ENCODE measurements around the gene ITGB3.

Gene ITGB3

GRCh38 chr17:47277921-47278320 is 24.3 kb downstream of the ITGB3 start:
- DNase-seq = no peak

GRCh38 chr17:47278561-47278960 is 24.9 kb downstream of the ITGB3 start:
- no peak for DNase-seq

GRCh38 chr17:47279062-47279801 is 25.6 kb downstream of the ITGB3 start:
- no peak for DNase-seq

- DNase-seq = no peak
Measured at GRCh38 chr17:47280072-47280811, 26.6 kb downstream of the ITGB3 start.

- no peak for DNase-seq
Measured at GRCh38 chr17:47281216-47281615, 27.6 kb downstream of the ITGB3 start.

GRCh38 chr17:47285003-47285402 is 31.4 kb downstream of the ITGB3 start:
- no peak for DNase-seq

GRCh38 chr17:47286198-47286914 is 32.7 kb downstream of the ITGB3 start:
- no peak for DNase-seq

GRCh38 chr17:47287068-47287467 is 33.4 kb downstream of the ITGB3 start:
- no peak for DNase-seq

- DNase-seq = no peak
Measured at GRCh38 chr17:47287639-47288038, 34.0 kb downstream of the ITGB3 start.

GRCh38 chr17:47288531-47289116 is 35.0 kb downstream of the ITGB3 start:
- no peak for DNase-seq

- no peak for DNase-seq
Measured at GRCh38 chr17:47289302-47289701, 35.7 kb downstream of the ITGB3 start.

- no peak for DNase-seq
Measured at GRCh38 chr17:47290870-47291241, 37.2 kb downstream of the ITGB3 start.

- no peak for DNase-seq
Measured at GRCh38 chr17:47291242-47291873, 37.7 kb downstream of the ITGB3 start.

GRCh38 chr17:47292206-47292605 is 38.6 kb downstream of the ITGB3 start:
- no peak for DNase-seq

- no peak for DNase-seq
Measured at GRCh38 chr17:47295037-47295873, 41.6 kb downstream of the ITGB3 start.

- DNase-seq = no peak
Measured at GRCh38 chr17:47295874-47296255, 42.2 kb downstream of the ITGB3 start.

GRCh38 chr17:47297661-47298400 is 44.2 kb downstream of the ITGB3 start:
- no peak for DNase-seq

GRCh38 chr17:47298712-47299111 is 45.1 kb downstream of the ITGB3 start:
- DNase-seq = no peak

GRCh38 chr17:47299239-47299910 is 45.7 kb downstream of the ITGB3 start:
- no peak for DNase-seq

- DNase-seq = no peak
Measured at GRCh38 chr17:47300718-47301117, 47.1 kb downstream of the ITGB3 start.

GRCh38 chr17:47301161-47301560 is 47.5 kb downstream of the ITGB3 start:
- no peak for DNase-seq

All from DMS153 (cell line).